AG09309 (cell line): ENCODE data around the gene DLG2.

Source experiments
- DNase-seq: peaks from one replicate; pipeline ENCODE4 v3.0.0-alpha.2; 2010; ENCODE audit warnings: low read depth
- H3K4me3 ChIP-seq: 2 replicates; pipeline ENCODE4 v1.5.1; 2011; ENCODE audit warnings: mild to moderate bottlenecking, low read depth, low read length, moderate library complexity; ENCODE audit not compliant: control insufficient read depth
- CTCF ChIP-seq: IDR thresholded peaks from 2 replicates; pipeline ENCODE4 v1.5.1; 2011; ENCODE audit warnings: mild to moderate bottlenecking, low read depth, low read length, inconsistent platforms; ENCODE audit not compliant: insufficient read depth, control insufficient read depth; ENCODE audit errors: missing control alignments

DLG2 gene

GRCh38 chr11:83558281-83558680 lies 2068.9 kb downstream of the DLG2 start:
- no peak overlapping the region for H3K4me3 ChIP-seq
- DNase-seq, result no peak
- TF ChIP-seq CTCF, result no peak

- TF ChIP-seq CTCF, result no peak
- no peak for DNase-seq
- H3K4me3 ChIP-seq, result no peak overlapping the region
Measured at GRCh38 chr11:83557653-83558052, 2069.5 kb downstream of the DLG2 start.

- no peak for DNase-seq
- TF ChIP-seq CTCF, result no peak
Measured at GRCh38 chr11:83554876-83555275, 2072.3 kb downstream of the DLG2 start.

GRCh38 chr11:83549984-83550667 lies 2077.0 kb downstream of the DLG2 start:
- no peak for DNase-seq
- no peak overlapping the region for H3K4me3 ChIP-seq
- TF ChIP-seq CTCF, result no peak

More at GRCh38 chr11:83554876-83555275, 2072.3 kb downstream of the DLG2 start:
- no peak overlapping the region for H3K4me3 ChIP-seq

- no peak overlapping the region for H3K4me3 ChIP-seq
- no peak for DNase-seq
- no peak for TF ChIP-seq CTCF
Measured at GRCh38 chr11:83546368-83546767, 2080.8 kb downstream of the DLG2 start.

- H3K4me3 ChIP-seq, result no peak overlapping the region
- no peak for TF ChIP-seq CTCF
- DNase-seq, result no peak
Measured at GRCh38 chr11:83545494-83546260, 2081.5 kb downstream of the DLG2 start.
